Suprapubic skin (tissue), 3 donors: ENCODE measurements around the gene CSNK2A2.

Source experiments
- CTCF ChIP-seq, 2 donors: fragments of 200-600 bp in 1 of 2; fragments of 450-650 bp in 1 of 2; sonication (generic) in 1 of 2; IDR thresholded peaks; one replicate each; pipeline ENCODE4 v1.5.1; 2016 to 2019; ENCODE audit warnings: antibody characterized with exemption in 2 of 2, mild to moderate bottlenecking in 1 of 2, moderate library complexity in 1 of 2
- POLR2A ChIP-seq, 2 donors: fragments of 450-650 bp; IDR thresholded peaks; one replicate each; pipeline ENCODE4 v1.6.1; 2017; ENCODE audit warnings: antibody characterized with exemption in 2 of 2, mild to moderate bottlenecking in 2 of 2, moderate library complexity in 2 of 2

GRCh38 chr16:58230259-58230658 is 32.4 kb upstream of the CSNK2A2 start:
- TF ChIP-seq CTCF (IDR thresholded peaks at IDR 0.05) (no peak), POLR2A (IDR thresholded peaks at IDR 0.05) (no peak)
